ENCODE measurements around the gene LRRTM2. TPM values are rescaled to one million over a fixed set of nuclear protein-coding genes. Genes with fewer than 3 reads are reported as not detected.

LRRTM2 gene
- polyA plus RNA-seq, 3 donors, result 0.02 TPM; not detected in 2

- Histone ChIP-seq H3K4me1 (ENCODE audit: control insufficient read depth in 1 of 2, insufficient read depth in 2 of 2, low read length in 2 of 2) (no peaks in the 10 kb centered on the region), H2AFZ (ENCODE audit: insufficient read depth, low read depth, low read length, poor library complexity, severe bottlenecking) (no peak overlapping the region), H3K36me3 (replicated peaks in 1 of 2; ENCODE audit: control insufficient read depth in 1 of 2, insufficient read depth in 2 of 2, low read length in 2 of 2) (peaks cover 0 to 6% of the 10 kb centered on the region in 2 donors), H3K9ac (ENCODE audit: insufficient read depth, low read length, poor library complexity, severe bottlenecking) (no peak overlapping the region), H3K27me3 (ENCODE audit: control insufficient read depth in 2 of 2, insufficient read depth in 2 of 2, low read length in 2 of 2) (no peaks in the 10 kb centered on the region), H3K79me2 (ENCODE audit: insufficient read depth, low read length) (peaks cover 3% of the 10 kb centered on the region), H3K9me3 (replicated peaks in 1 of 2; ENCODE audit: control insufficient read depth in 1 of 2, insufficient read depth in 1 of 2, low read length in 2 of 2) (no peaks in the 10 kb centered on the region), H3K4me2 (replicated peaks; ENCODE audit: extremely low read depth, low read length, poor library complexity, severe bottlenecking) (no peak overlapping the region), H3K4me3 (replicated peaks in 1 of 3; ENCODE audit: low read depth in 2 of 3, low read length in 3 of 3) (no peak overlapping the region), H3K27ac (ENCODE audit: low read depth in 1 of 2, low read length in 2 of 2) (no peak overlapping the region), H4K20me1 (ENCODE audit: insufficient read depth, low read length) (peaks cover 84% of the 10 kb centered on the region)
- Mint-ChIP-seq H3K36me3 (peaks cover 14 to 22% of the 10 kb centered on the region in 2 donors), H3K4me1 (peaks cover 4% of the 10 kb centered on the region), H3K9me3 (no peaks in the 10 kb centered on the region), H3K27ac (no peak overlapping the region), H3K27me3 (ENCODE audit: low read depth in 3 of 3) (no peaks in the 10 kb centered on the region), H3K4me3 (no peak overlapping the region)
- intact Hi-C loops (cut with micrococcal nuclease), result no loop called here
- WGBS (ENCODE audit: insufficient coverage), result 100% methylated on average over 2 of the region's 4 CpGs
- DNase-seq, result no peak
- TF ChIP-seq, protein P1, sequence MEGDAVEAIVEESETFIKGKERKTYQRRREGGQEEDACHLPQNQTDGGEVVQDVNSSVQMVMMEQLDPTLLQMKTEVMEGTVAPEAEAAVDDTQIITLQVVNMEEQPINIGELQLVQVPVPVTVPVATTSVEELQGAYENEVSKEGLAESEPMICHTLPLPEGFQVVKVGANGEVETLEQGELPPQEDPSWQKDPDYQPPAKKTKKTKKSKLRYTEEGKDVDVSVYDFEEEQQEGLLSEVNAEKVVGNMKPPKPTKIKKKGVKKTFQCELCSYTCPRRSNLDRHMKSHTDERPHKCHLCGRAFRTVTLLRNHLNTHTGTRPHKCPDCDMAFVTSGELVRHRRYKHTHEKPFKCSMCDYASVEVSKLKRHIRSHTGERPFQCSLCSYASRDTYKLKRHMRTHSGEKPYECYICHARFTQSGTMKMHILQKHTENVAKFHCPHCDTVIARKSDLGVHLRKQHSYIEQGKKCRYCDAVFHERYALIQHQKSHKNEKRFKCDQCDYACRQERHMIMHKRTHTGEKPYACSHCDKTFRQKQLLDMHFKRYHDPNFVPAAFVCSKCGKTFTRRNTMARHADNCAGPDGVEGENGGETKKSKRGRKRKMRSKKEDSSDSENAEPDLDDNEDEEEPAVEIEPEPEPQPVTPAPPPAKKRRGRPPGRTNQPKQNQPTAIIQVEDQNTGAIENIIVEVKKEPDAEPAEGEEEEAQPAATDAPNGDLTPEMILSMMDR (IDR thresholded peaks at IDR 0.05), result no peak
These were observed 31.0 kb downstream of the LRRTM2 start for GRCh38 chr5:138844125-138844461.

GRCh38 chr5:138843316-138844124 lies 31.6 kb downstream of the LRRTM2 start:
- intact Hi-C loops (cut with micrococcal nuclease), result no loop called here

More at GRCh38 chr5:138843316-138844124, 31.6 kb downstream of the LRRTM2 start:
- Histone ChIP-seq H3K9me3 (replicated peaks in 1 of 2; ENCODE audit: control insufficient read depth in 1 of 2, insufficient read depth in 1 of 2, low read length in 2 of 2) (no peaks in the 10 kb centered on the region), H4K20me1 (ENCODE audit: insufficient read depth, low read length) (peaks cover 84% of the 10 kb centered on the region), H3K27me3 (ENCODE audit: control insufficient read depth in 2 of 2, insufficient read depth in 2 of 2, low read length in 2 of 2) (no peaks in the 10 kb centered on the region), H3K4me1 (ENCODE audit: control insufficient read depth in 1 of 2, insufficient read depth in 2 of 2, low read length in 2 of 2) (no peaks in the 10 kb centered on the region), H3K27ac (ENCODE audit: low read depth in 1 of 2, low read length in 2 of 2) (no peak overlapping the region), H3K9ac (ENCODE audit: insufficient read depth, low read length, poor library complexity, severe bottlenecking) (no peak overlapping the region), H3K36me3 (replicated peaks in 1 of 2; ENCODE audit: control insufficient read depth in 1 of 2, insufficient read depth in 2 of 2, low read length in 2 of 2) (peaks cover 0 to 6% of the 10 kb centered on the region in 2 donors), H3K4me2 (replicated peaks; ENCODE audit: extremely low read depth, low read length, poor library complexity, severe bottlenecking) (no peak overlapping the region), H3K79me2 (ENCODE audit: insufficient read depth, low read length) (peaks cover 4% of the 10 kb centered on the region), H3K4me3 (replicated peaks in 1 of 3; ENCODE audit: low read depth in 2 of 3, low read length in 3 of 3) (no peak overlapping the region), H2AFZ (ENCODE audit: insufficient read depth, low read depth, low read length, poor library complexity, severe bottlenecking) (no peak overlapping the region)
- Mint-ChIP-seq H3K27me3 (ENCODE audit: low read depth in 3 of 3) (no peaks in the 10 kb centered on the region), H3K9me3 (no peaks in the 10 kb centered on the region), H3K4me3 (no peak overlapping the region), H3K4me1 (peaks cover 4% of the 10 kb centered on the region), H3K27ac (no peak overlapping the region), H3K36me3 (peaks cover 14 to 23% of the 10 kb centered on the region in 2 donors)
- WGBS (ENCODE audit: insufficient coverage), result no CpG with 5 or more reads among the region's 2 CpGs
- DNase-seq, result no peak
- TF ChIP-seq, protein P1 (IDR thresholded peaks at IDR 0.05), result no peak
